ENCODE data around the gene S100A2.

DNA sequence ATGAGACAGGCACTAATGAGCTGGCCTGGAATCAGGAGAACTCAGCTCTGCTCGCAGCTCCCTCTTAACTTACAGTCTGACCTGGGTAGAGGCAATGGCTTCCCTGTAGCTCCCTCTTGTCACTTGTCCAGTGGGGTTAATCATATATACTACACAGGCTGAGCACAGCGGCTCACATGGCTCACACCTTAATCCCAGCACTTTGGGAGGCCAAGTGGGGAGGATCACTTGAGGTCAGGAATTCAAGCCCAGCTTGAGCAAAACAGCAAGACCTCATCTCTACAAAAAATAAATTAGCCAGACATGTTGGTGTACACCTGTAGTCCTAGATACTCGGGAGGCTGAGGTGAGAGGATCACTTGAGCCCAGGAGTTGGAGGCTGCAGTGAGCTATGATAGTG, 34.0 kb downstream of the S100A2 start:
- TF ChIP-seq, protein P1, sequence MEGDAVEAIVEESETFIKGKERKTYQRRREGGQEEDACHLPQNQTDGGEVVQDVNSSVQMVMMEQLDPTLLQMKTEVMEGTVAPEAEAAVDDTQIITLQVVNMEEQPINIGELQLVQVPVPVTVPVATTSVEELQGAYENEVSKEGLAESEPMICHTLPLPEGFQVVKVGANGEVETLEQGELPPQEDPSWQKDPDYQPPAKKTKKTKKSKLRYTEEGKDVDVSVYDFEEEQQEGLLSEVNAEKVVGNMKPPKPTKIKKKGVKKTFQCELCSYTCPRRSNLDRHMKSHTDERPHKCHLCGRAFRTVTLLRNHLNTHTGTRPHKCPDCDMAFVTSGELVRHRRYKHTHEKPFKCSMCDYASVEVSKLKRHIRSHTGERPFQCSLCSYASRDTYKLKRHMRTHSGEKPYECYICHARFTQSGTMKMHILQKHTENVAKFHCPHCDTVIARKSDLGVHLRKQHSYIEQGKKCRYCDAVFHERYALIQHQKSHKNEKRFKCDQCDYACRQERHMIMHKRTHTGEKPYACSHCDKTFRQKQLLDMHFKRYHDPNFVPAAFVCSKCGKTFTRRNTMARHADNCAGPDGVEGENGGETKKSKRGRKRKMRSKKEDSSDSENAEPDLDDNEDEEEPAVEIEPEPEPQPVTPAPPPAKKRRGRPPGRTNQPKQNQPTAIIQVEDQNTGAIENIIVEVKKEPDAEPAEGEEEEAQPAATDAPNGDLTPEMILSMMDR (IDR thresholded peaks at IDR 0.05) = no peak
- TF ChIP-seq EP300 (IDR thresholded peaks at IDR 0.05) (no peak), POLR2A (IDR thresholded peaks at IDR 0.05) (no peak), POLR2AphosphoS5 (IDR thresholded peaks at IDR 0.05) (no peak)
